SK-N-SH (cell line): ENCODE data around the gene ITGB8. TPM values are rescaled to one million over a fixed set of nuclear protein-coding genes. Genes with fewer than 3 reads are reported as not detected.

ENCODE experiments used
- CTCF ChIA-PET: fragments of 300-600, 350-600 bp; formaldehyde crosslinking; extraction: SDS; loops from one replicate; lab custom pipeline; 2021; lab: Yijun Ruan, JAX
- POLR2A ChIA-PET: fragments of 350-600 bp; sonication (Branson Sonifier 250); formaldehyde crosslinking; extraction: SDS; loops from one replicate; lab custom pipeline; 2020; ENCODE audit warnings: antibody characterized with exemption, inconsistent platforms; lab: Yijun Ruan, JAX
- DNase-seq: peaks from one replicate; pipeline ENCODE4 v3.0.0; 2012
- H2AFZ ChIP-seq: fragments of 200-600 bp; sonication (generic); 2 replicates; pipeline ENCODE4 v1.8.1; 2016; ENCODE audit warnings: antibody characterized with exemption, mild to moderate bottlenecking, low read depth
- H3F3A ChIP-seq: fragments of 200-600 bp; sonication (generic); replicated peaks from 2 replicates; pipeline ENCODE3; 2016; ENCODE audit warnings: antibody characterized with exemption, mild to moderate bottlenecking; ENCODE audit not compliant: insufficient read depth
- H3K27ac ChIP-seq, 2 experiments: fragments of 200-500 bp in 1 of 2; fragments of 200-600 bp in 1 of 2; sonication (Bioruptor generic) in 1 of 2; sonication (generic), shearing (Covaris generic) in 1 of 2; 2 replicates each; pipeline versions ENCODE4 v1.5.1 to v1.6.1; 2014 to 2016; ENCODE audit warnings: low read depth in 2 of 2, inconsistent platforms in 1 of 2, low read length in 1 of 2, mild to moderate bottlenecking in 1 of 2, mixed read lengths in 1 of 2
- H3K27me3 ChIP-seq: fragments of 200-600 bp; sonication (generic), shearing (Covaris generic); 2 replicates; pipeline ENCODE4 v1.6.1; 2016; ENCODE audit warnings: mixed run types; ENCODE audit not compliant: insufficient read depth
- H3K36me3 ChIP-seq, 2 experiments: fragments of 200-500 bp in 1 of 2; fragments of 200-600 bp in 1 of 2; sonication (Bioruptor generic) in 1 of 2; sonication (generic) in 1 of 2; replicated peaks in 1 of 2; 2 replicates each; pipeline versions ENCODE3 to v1.5.1; 2014 to 2016; ENCODE audit warnings: low read length in 1 of 2, mild to moderate bottlenecking in 1 of 2; ENCODE audit not compliant: insufficient read depth in 2 of 2, control insufficient read depth in 1 of 2
- H3K4me1 ChIP-seq, 2 experiments: fragments of 200-500 bp in 1 of 2; fragments of 200-600 bp in 1 of 2; sonication (Bioruptor generic) in 1 of 2; sonication (generic), shearing (Covaris generic) in 1 of 2; 2 replicates each; pipeline versions ENCODE4 v1.5.1 to v1.6.1; 2014 to 2016; ENCODE audit warnings: low read depth in 1 of 2, low read length in 1 of 2, mixed run types in 1 of 2; ENCODE audit not compliant: insufficient read depth in 2 of 2, control insufficient read depth in 1 of 2
- H3K4me2 ChIP-seq: fragments of 200-600 bp; sonication (generic), shearing (Covaris generic); 2 replicates; pipeline ENCODE4 v1.6.1; 2017; ENCODE audit warnings: mixed run types
- H3K4me3 ChIP-seq, 2 experiments: fragments of 200-500 bp in 1 of 2; fragments of 200-600 bp in 1 of 2; sonication (Bioruptor generic) in 1 of 2; sonication (generic), shearing (Covaris generic) in 1 of 2; 2 replicates each; pipeline versions ENCODE4 v1.5.1 to v1.8.1; 2014 to 2016; ENCODE audit warnings: low read depth in 2 of 2, inconsistent platforms in 1 of 2, low read length in 1 of 2, mild to moderate bottlenecking in 1 of 2, mixed read lengths in 1 of 2, moderate library complexity in 1 of 2
- H3K79me2 ChIP-seq: fragments of 200-600 bp; sonication (generic); 2 replicates; pipeline ENCODE4 v1.8.1; 2017; ENCODE audit warnings: mild to moderate bottlenecking; ENCODE audit not compliant: insufficient read depth
- H3K9ac ChIP-seq: fragments of 200-600 bp; sonication (generic); 2 replicates; pipeline ENCODE4 v1.6.1; 2017; ENCODE audit warnings: mixed run types
- H3K9me2 ChIP-seq: fragments of 200-600 bp; sonication (generic); 2 replicates; pipeline ENCODE4 v1.6.1; 2017; ENCODE audit warnings: mixed run types
- H3K9me3 ChIP-seq: fragments of 200-600 bp; sonication (generic); 2 replicates; pipeline ENCODE4 v1.6.1; 2017; ENCODE audit warnings: mixed run types, mild to moderate bottlenecking, moderate library complexity
- H4K20me1 ChIP-seq: fragments of 200-600 bp; sonication (generic); 2 replicates; pipeline ENCODE4 v1.6.1; 2017; ENCODE audit warnings: mild to moderate bottlenecking, mixed run types; ENCODE audit not compliant: insufficient read depth
- CTCF ChIP-seq: fragments of 200-600 bp; sonication (generic); IDR thresholded peaks from 2 replicates; pipeline ENCODE4 v1.6.1; 2017; ENCODE audit warnings: antibody characterized with exemption, mild to moderate bottlenecking, moderate library complexity
- ELF1 ChIP-seq: IDR thresholded peaks from 2 replicates; pipeline ENCODE4 v1.4.0; 2012
- EZH2phosphoT487 ChIP-seq: fragments of 200-600 bp; sonication (generic); IDR thresholded peaks from 2 replicates; pipeline ENCODE4 v1.6.1; 2017; ENCODE audit warnings: low read depth, mixed run types, mild to moderate bottlenecking, antibody characterized with exemption, moderate library complexity, borderline replicate concordance
- FOSL2 ChIP-seq: IDR thresholded peaks from 2 replicates; pipeline ENCODE4 v1.4.0; 2012; ENCODE audit warnings: low read depth, mild to moderate bottlenecking, moderate library complexity, borderline replicate concordance
- FOXM1 ChIP-seq: IDR thresholded peaks from 2 replicates; pipeline ENCODE4 v1.4.0; 2012; ENCODE audit warnings: low read depth, mild to moderate bottlenecking
- GABPA ChIP-seq: IDR thresholded peaks from 2 replicates; pipeline ENCODE4 v1.4.0; 2012; ENCODE audit warnings: low read depth, mild to moderate bottlenecking
- MAX ChIP-seq: IDR thresholded peaks from 2 replicates; pipeline ENCODE4 v1.4.0; 2012; ENCODE audit warnings: low read depth
- NFIC ChIP-seq: IDR thresholded peaks from 2 replicates; pipeline ENCODE4 v1.4.0; 2012; ENCODE audit warnings: borderline replicate concordance
- NRF1 ChIP-seq: IDR thresholded peaks from 2 replicates; pipeline ENCODE4 v1.6.1; 2012; ENCODE audit warnings: low read depth, mild to moderate bottlenecking, low read length
- RAD21 ChIP-seq: IDR thresholded peaks from 2 replicates; pipeline ENCODE4 v1.6.1; 2012; ENCODE audit warnings: mild to moderate bottlenecking, low read length
- SIN3A ChIP-seq: IDR thresholded peaks from 2 replicates; pipeline ENCODE4 v1.6.1; 2012; ENCODE audit warnings: low read depth, mild to moderate bottlenecking, low read length, moderate library complexity, borderline replicate concordance
- SMC3 ChIP-seq: IDR thresholded peaks from 2 replicates; pipeline ENCODE4 v1.6.1; 2012; ENCODE audit warnings: low read depth, low read length, improper control_type of control experiment
- TAF1 ChIP-seq: IDR thresholded peaks from 2 replicates; pipeline ENCODE4 v1.6.1; 2012; ENCODE audit warnings: low read depth, mild to moderate bottlenecking, low read length, moderate library complexity, borderline replicate concordance
- TCF12 ChIP-seq: IDR thresholded peaks from 2 replicates; pipeline ENCODE4 v1.4.0; 2012
- YY1 ChIP-seq: IDR thresholded peaks from 2 replicates; pipeline ENCODE4 v1.4.0; 2012; ENCODE audit warnings: low read depth, mild to moderate bottlenecking
- WGBS: methylation state at CpG from one replicate; pipeline ENCODE4 v1.1.6; 2017; ENCODE audit warnings: low lambda C conversion rate; 5-methylcytosine and 5-hydroxymethylcytosine counted together
- polyA plus RNA-seq, 3 experiments: library from polyadenylated mRNA; depleted of rRNA; stranded (reverse); fragments of >200 nt; gene quantifications; 2 replicates each; pipeline ENCODE4 v1.2.3, GENCODE V29; 2012
- TF ChIP-seq, protein P1 (sequence below): fragments of 150-350 bp; IDR thresholded peaks from 2 replicates; pipeline ENCODE4 v1.6.1; 2016; ENCODE audit warnings: mild to moderate bottlenecking, low read depth, low read length
- TF ChIP-seq, protein P2 (sequence below): IDR thresholded peaks from 2 replicates; pipeline ENCODE4 v1.4.0; 2012; ENCODE audit warnings: low read depth, borderline replicate concordance
- TF ChIP-seq, protein P3 (sequence below): IDR thresholded peaks from 2 replicates; pipeline ENCODE4; 2012
- TF ChIP-seq, protein P4 (sequence below): IDR thresholded peaks from 2 replicates; pipeline ENCODE4 v1.4.0; 2012; ENCODE audit warnings: low read depth, borderline replicate concordance

The ITGB8 gene
- polyA plus RNA-seq, 1 of the 3 experiments (the other 2 are of a cell fraction) = 0.62 TPM

- no peaks in the 10 kb centered on the region for H3F3A ChIP-seq
- H3K4me2 ChIP-seq = no peak overlapping the region
- H3K4me3 ChIP-seq = no peak overlapping the region
- no peaks in the 10 kb centered on the region for H3K79me2 ChIP-seq
- no peaks in the 10 kb centered on the region for H4K20me1 ChIP-seq
- CTCF ChIA-PET = no interaction called here
- H3K9ac ChIP-seq = no peak overlapping the region
- 73% methylated on average over 4 of the region's 4 CpGs for WGBS
- TF ChIP-seq, protein P1, sequence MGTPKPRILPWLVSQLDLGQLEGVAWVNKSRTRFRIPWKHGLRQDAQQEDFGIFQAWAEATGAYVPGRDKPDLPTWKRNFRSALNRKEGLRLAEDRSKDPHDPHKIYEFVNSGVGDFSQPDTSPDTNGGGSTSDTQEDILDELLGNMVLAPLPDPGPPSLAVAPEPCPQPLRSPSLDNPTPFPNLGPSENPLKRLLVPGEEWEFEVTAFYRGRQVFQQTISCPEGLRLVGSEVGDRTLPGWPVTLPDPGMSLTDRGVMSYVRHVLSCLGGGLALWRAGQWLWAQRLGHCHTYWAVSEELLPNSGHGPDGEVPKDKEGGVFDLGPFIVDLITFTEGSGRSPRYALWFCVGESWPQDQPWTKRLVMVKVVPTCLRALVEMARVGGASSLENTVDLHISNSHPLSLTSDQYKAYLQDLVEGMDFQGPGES = no peak
- no peak for TF ChIP-seq SIN3A
- no peak for TF ChIP-seq NRF1
- TF ChIP-seq TCF12 = no peak
- no peak for TF ChIP-seq CTCF
- TF ChIP-seq YY1 = no peak
- no peak for TF ChIP-seq RAD21
- no peak for TF ChIP-seq NFIC
- TF ChIP-seq EZH2phosphoT487 = no peak
- TF ChIP-seq MAX = no peak
- H2AFZ ChIP-seq = no peak overlapping the region
- no peaks in the 10 kb centered on the region for H3K36me3 ChIP-seq
- no peaks in the 10 kb centered on the region; a peak in 1 of 4 replicates for H3K4me1 ChIP-seq
- H3K9me2 ChIP-seq = no peaks in the 10 kb centered on the region
- H3K9me3 ChIP-seq = no peaks in the 10 kb centered on the region
- POLR2A ChIA-PET = no interaction called here
- no peaks in the 10 kb centered on the region for H3K27me3 ChIP-seq
- no peak for DNase-seq
- no peak overlapping the region for H3K27ac ChIP-seq
These were observed 64.4 kb downstream of the ITGB8 start for GRCh38 chr7:20395104-20395503.

- Histone ChIP-seq H3F3A (no peaks in the 10 kb centered on the region), H3K79me2 (no peaks in the 10 kb centered on the region), H3K4me2 (no peak overlapping the region), H3K4me3 (no peak overlapping the region), H2AFZ (no peak overlapping the region), H3K4me1 (no peaks in the 10 kb centered on the region; a peak in 1 of 4 replicates), H4K20me1 (no peaks in the 10 kb centered on the region), H3K9me3 (no peaks in the 10 kb centered on the region), H3K9me2 (no peaks in the 10 kb centered on the region)
- ChIA-PET CTCF (no interaction called here), POLR2A (no interaction called here)
- TF ChIP-seq NFIC (no peak), FOXM1 (no peak), SMC3 (no peak), TAF1 (no peak), ELF1 (no peak), SIN3A (no peak), FOSL2 (no peak), RAD21 (no peak), GABPA (no peak), CTCF (no peak)
- TF ChIP-seq, protein P2, sequence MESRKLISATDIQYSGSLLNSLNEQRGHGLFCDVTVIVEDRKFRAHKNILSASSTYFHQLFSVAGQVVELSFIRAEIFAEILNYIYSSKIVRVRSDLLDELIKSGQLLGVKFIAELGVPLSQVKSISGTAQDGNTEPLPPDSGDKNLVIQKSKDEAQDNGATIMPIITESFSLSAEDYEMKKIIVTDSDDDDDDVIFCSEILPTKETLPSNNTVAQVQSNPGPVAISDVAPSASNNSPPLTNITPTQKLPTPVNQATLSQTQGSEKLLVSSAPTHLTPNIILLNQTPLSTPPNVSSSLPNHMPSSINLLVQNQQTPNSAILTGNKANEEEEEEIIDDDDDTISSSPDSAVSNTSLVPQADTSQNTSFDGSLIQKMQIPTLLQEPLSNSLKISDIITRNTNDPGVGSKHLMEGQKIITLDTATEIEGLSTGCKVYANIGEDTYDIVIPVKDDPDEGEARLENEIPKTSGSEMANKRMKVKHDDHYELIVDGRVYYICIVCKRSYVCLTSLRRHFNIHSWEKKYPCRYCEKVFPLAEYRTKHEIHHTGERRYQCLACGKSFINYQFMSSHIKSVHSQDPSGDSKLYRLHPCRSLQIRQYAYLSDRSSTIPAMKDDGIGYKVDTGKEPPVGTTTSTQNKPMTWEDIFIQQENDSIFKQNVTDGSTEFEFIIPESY = no peak
- TF ChIP-seq, protein P3, sequence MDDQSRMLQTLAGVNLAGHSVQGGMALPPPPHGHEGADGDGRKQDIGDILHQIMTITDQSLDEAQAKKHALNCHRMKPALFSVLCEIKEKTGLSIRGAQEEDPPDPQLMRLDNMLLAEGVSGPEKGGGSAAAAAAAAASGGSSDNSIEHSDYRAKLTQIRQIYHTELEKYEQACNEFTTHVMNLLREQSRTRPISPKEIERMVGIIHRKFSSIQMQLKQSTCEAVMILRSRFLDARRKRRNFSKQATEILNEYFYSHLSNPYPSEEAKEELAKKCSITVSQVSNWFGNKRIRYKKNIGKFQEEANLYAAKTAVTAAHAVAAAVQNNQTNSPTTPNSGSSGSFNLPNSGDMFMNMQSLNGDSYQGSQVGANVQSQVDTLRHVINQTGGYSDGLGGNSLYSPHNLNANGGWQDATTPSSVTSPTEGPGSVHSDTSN = no peak
- TF ChIP-seq, protein P4, sequence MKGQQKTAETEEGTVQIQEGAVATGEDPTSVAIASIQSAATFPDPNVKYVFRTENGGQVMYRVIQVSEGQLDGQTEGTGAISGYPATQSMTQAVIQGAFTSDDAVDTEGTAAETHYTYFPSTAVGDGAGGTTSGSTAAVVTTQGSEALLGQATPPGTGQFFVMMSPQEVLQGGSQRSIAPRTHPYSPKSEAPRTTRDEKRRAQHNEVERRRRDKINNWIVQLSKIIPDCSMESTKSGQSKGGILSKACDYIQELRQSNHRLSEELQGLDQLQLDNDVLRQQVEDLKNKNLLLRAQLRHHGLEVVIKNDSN = no peak
- TF ChIP-seq, all 33 proteins: peak for 0
- no peak for DNase-seq
- Histone ChIP-seq H3K36me3 (no peaks in the 10 kb centered on the region), H3K9ac (no peak overlapping the region), H3K27me3 (no peaks in the 10 kb centered on the region), H3K27ac (no peak overlapping the region)
- 81% methylated on average over 2 of the region's 2 CpGs for WGBS
These were observed 64.8 kb downstream of the ITGB8 start for GRCh38 chr7:20395511-20395910.
